GM15510 (cell line): ENCODE measurements around the gene CFAP46.

ENCODE experiments used
- POLR2A ChIP-seq: IDR thresholded peaks from 3 replicates; pipeline ENCODE4 v1.6.1; 2011; ENCODE audit warnings: borderline replicate concordance; ENCODE audit not compliant: insufficient read length; ENCODE audit errors: extremely low read depth

The CFAP46 gene

GRCh38 chr10:132867801-132868644, 74.3 kb downstream of the CFAP46 start:
- TF ChIP-seq POLR2A: no peak

GRCh38 chr10:132866601-132867381, 75.6 kb downstream of the CFAP46 start:
- no peak for TF ChIP-seq POLR2A

- TF ChIP-seq POLR2A: no peak
Observed at GRCh38 chr10:132865851-132866600, 76.3 kb downstream of the CFAP46 start.

GRCh38 chr10:132865171-132865631, 77.2 kb downstream of the CFAP46 start:
- TF ChIP-seq POLR2A: no peak

GRCh38 chr10:132862485-132863420, 79.6 kb downstream of the CFAP46 start:
- no peak for TF ChIP-seq POLR2A

- no peak for TF ChIP-seq POLR2A
Observed at GRCh38 chr10:132861884-132862461, 80.4 kb downstream of the CFAP46 start.

GRCh38 chr10:132861116-132861691, 81.2 kb downstream of the CFAP46 start:
- no peak for TF ChIP-seq POLR2A

- TF ChIP-seq POLR2A: no peak
Observed at GRCh38 chr10:132860532-132860931, 81.8 kb downstream of the CFAP46 start.

GRCh38 chr10:132859084-132859855, 83.1 kb downstream of the CFAP46 start:
- no peak for TF ChIP-seq POLR2A

- TF ChIP-seq POLR2A: no peak
Observed at GRCh38 chr10:132858121-132859081, 84.0 kb downstream of the CFAP46 start.

GRCh38 chr10:132856869-132857524, 85.4 kb downstream of the CFAP46 start:
- TF ChIP-seq POLR2A: no peak

GRCh38 chr10:132855889-132856288, 86.5 kb downstream of the CFAP46 start:
- TF ChIP-seq POLR2A: no peak
